HEK293 (cell line): Measurements from ENCODE around the gene SOX6.

Source experiments
- CTCF ChIA-PET: fragments of 350-600 bp; formaldehyde crosslinking; extraction: SDS; loops from one replicate; lab custom pipeline; 2021; ENCODE audit warnings: antibody characterized with exemption; lab: Yijun Ruan, JAX
- POLR2A ChIA-PET: fragments of 300-600 bp; formaldehyde crosslinking; extraction: SDS; loops from one replicate; lab custom pipeline; 2020; ENCODE audit warnings: antibody characterized with exemption, inconsistent platforms; lab: Yijun Ruan, JAX
- H3K27ac ChIP-seq: fragments of 200-500 bp; sonication (Bioruptor generic); 2 replicates; pipeline ENCODE4 v1.5.1; 2014; ENCODE audit warnings: low read depth, low read length, control low read depth, inconsistent platforms; ENCODE audit errors: extremely low read depth
- H3K36me3 ChIP-seq, 2 experiments: fragments of 200-500 bp in 1 of 2; sonication (Bioruptor generic) in 1 of 2; 1 replicate in 1 of 2; 2 replicates in 1 of 2; pipeline ENCODE4 v1.5.1; 2014 to 2017; ENCODE audit warnings: inconsistent platforms in 2 of 2, low read length in 2 of 2; ENCODE audit not compliant: control insufficient read depth in 2 of 2, insufficient read depth in 1 of 2
- H3K4me1 ChIP-seq: fragments of 200-500 bp; sonication (Bioruptor generic); 2 replicates; pipeline ENCODE4 v1.5.1; 2014; ENCODE audit warnings: mild to moderate bottlenecking, low read length, inconsistent platforms; ENCODE audit not compliant: control insufficient read depth, insufficient read depth
- H3K4me3 ChIP-seq: 2 replicates; pipeline ENCODE4 v1.5.1; 2011; ENCODE audit warnings: low read depth, mild to moderate bottlenecking, control low read depth, low read length, moderate library complexity
- H3K9me3 ChIP-seq: fragments of 200-500 bp; sonication (Bioruptor generic); 2 replicates; pipeline ENCODE4 v1.5.1; 2014; ENCODE audit warnings: low read depth, low read length, inconsistent platforms; ENCODE audit not compliant: control insufficient read depth, insufficient read depth
- GLIS2 ChIP-seq: fragments of 450-650 bp; formaldehyde crosslinking; IDR thresholded peaks from 2 replicates; pipeline ENCODE4 v1.5.1; 2016; ENCODE audit warnings: missing biosample characterization, missing genetic modification characterization
- KLF8 ChIP-seq: fragments of 450-650 bp; formaldehyde crosslinking; IDR thresholded peaks from 2 replicates; pipeline ENCODE4 v1.5.1; 2016; ENCODE audit warnings: missing biosample characterization, missing genetic modification characterization
- OSR2 ChIP-seq: fragments of 450-650 bp; formaldehyde crosslinking; IDR thresholded peaks from 2 replicates; pipeline ENCODE4 v1.5.1; 2016; ENCODE audit warnings: missing biosample characterization, missing genetic modification characterization
- PRDM1 ChIP-seq: fragments of 450-650 bp; formaldehyde crosslinking; IDR thresholded peaks from 2 replicates; pipeline ENCODE4; 2016; ENCODE audit warnings: missing biosample characterization, missing genetic modification characterization
- REPIN1 ChIP-seq: fragments of 450-650 bp; formaldehyde crosslinking; IDR thresholded peaks from 2 replicates; pipeline ENCODE4 v1.5.1; 2017; ENCODE audit warnings: missing biosample characterization, missing genetic modification characterization, low read depth
- SCRT2 ChIP-seq: fragments of 450-650 bp; formaldehyde crosslinking; IDR thresholded peaks from 2 replicates; pipeline ENCODE4 v1.5.1; 2016; ENCODE audit warnings: missing biosample characterization, missing genetic modification characterization
- YY2 ChIP-seq: fragments of 450-650 bp; formaldehyde crosslinking; IDR thresholded peaks from 2 replicates; pipeline ENCODE4 v1.5.1; 2016; ENCODE audit warnings: missing biosample characterization, missing genetic modification characterization
- ZBTB8A ChIP-seq: fragments of 450-650 bp; formaldehyde crosslinking; IDR thresholded peaks from 2 replicates; pipeline ENCODE4 v1.5.1; 2016; ENCODE audit warnings: missing biosample characterization, missing genetic modification characterization
- ZNF169 ChIP-seq: fragments of 450-650 bp; formaldehyde crosslinking; IDR thresholded peaks from 2 replicates; pipeline ENCODE4 v1.5.1; 2016; ENCODE audit warnings: missing biosample characterization, missing genetic modification characterization
- ZNF221 ChIP-seq: fragments of 450-650 bp; formaldehyde crosslinking; IDR thresholded peaks from 2 replicates; pipeline ENCODE4 v1.5.1; 2017; ENCODE audit warnings: missing biosample characterization, missing genetic modification characterization, borderline replicate concordance
- ZNF24 ChIP-seq: fragments of 450-650 bp; formaldehyde crosslinking; IDR thresholded peaks from 2 replicates; pipeline ENCODE4 v1.5.1; 2016; ENCODE audit warnings: missing biosample characterization, missing genetic modification characterization
- ZNF280C ChIP-seq: fragments of 450-650 bp; formaldehyde crosslinking; IDR thresholded peaks from 2 replicates; pipeline ENCODE4 v1.5.1; 2016; ENCODE audit warnings: missing biosample characterization, missing genetic modification characterization
- ZNF37A ChIP-seq: fragments of 450-650 bp; IDR thresholded peaks from 2 replicates; pipeline ENCODE4 v1.5.1; 2018; ENCODE audit warnings: missing biosample characterization, missing genetic modification characterization
- ZNF510 ChIP-seq: fragments of 450-650 bp; formaldehyde crosslinking; IDR thresholded peaks from 2 replicates; pipeline ENCODE4 v1.5.1; 2018; ENCODE audit warnings: mild to moderate bottlenecking, missing genetic modification characterization, missing biosample characterization; ENCODE audit not compliant: insufficient replicate concordance
- ZNF548 ChIP-seq: fragments of 450-650 bp; formaldehyde crosslinking; IDR thresholded peaks from 2 replicates; pipeline ENCODE4 v1.5.1; 2016; ENCODE audit warnings: missing biosample characterization, missing genetic modification characterization
- ZNF549 ChIP-seq: fragments of 450-650 bp; IDR thresholded peaks from 2 replicates; pipeline ENCODE4 v1.5.1; 2018; ENCODE audit warnings: missing biosample characterization, missing genetic modification characterization, mild to moderate bottlenecking, inconsistent platforms, moderate library complexity
- ZNF571 ChIP-seq: fragments of 450-650 bp; formaldehyde crosslinking; IDR thresholded peaks from 2 replicates; pipeline ENCODE4 v1.5.0; 2017; ENCODE audit warnings: missing biosample characterization, missing genetic modification characterization
- ZNF596 ChIP-seq: fragments of 450-650 bp; IDR thresholded peaks from 2 replicates; pipeline ENCODE4 v1.5.0; 2018; ENCODE audit warnings: missing biosample characterization, mild to moderate bottlenecking, missing genetic modification characterization, moderate library complexity
- ZNF658 ChIP-seq: fragments of 450-650 bp; formaldehyde crosslinking; IDR thresholded peaks from 2 replicates; pipeline ENCODE4; 2016; ENCODE audit warnings: missing biosample characterization, missing genetic modification characterization
- ZNF777 ChIP-seq: fragments of 450-650 bp; formaldehyde crosslinking; IDR thresholded peaks from 2 replicates; pipeline ENCODE4 v1.5.1; 2017; ENCODE audit warnings: missing biosample characterization, missing genetic modification characterization, borderline replicate concordance
- ZNF785 ChIP-seq: fragments of 450-650 bp; formaldehyde crosslinking; IDR thresholded peaks from 2 replicates; pipeline ENCODE4 v1.5.1; 2016; ENCODE audit warnings: missing biosample characterization, missing genetic modification characterization
- ZNF830 ChIP-seq: fragments of 450-650 bp; IDR thresholded peaks from 2 replicates; pipeline ENCODE4 v1.5.0; 2018; ENCODE audit warnings: missing biosample characterization, missing genetic modification characterization, low read depth, mild to moderate bottlenecking, moderate library complexity
- TF ChIP-seq, protein P1 (sequence below): fragments of 450-650 bp; formaldehyde crosslinking; IDR thresholded peaks from 2 replicates; pipeline ENCODE4 v1.5.1; 2016; ENCODE audit warnings: missing biosample characterization, missing genetic modification characterization, low read depth
- TF ChIP-seq, protein P2 (sequence below): fragments of 450-650 bp; formaldehyde crosslinking; IDR thresholded peaks from 2 replicates; pipeline ENCODE4 v1.5.0; 2017; ENCODE audit warnings: missing biosample characterization, missing genetic modification characterization, borderline replicate concordance

The SOX6 gene

GRCh38 chr11:16252373-16252772 is 104.0 kb downstream of the SOX6 start:
- H3K4me3 ChIP-seq, result no peak overlapping the region
- ChIA-PET CTCF (interaction anchor here (0.7 to 1.0 kb wide), 2 partner anchors 8 to 361 kb away, joined by 3 read pairs; no protein-coding TSS in a partner anchor), POLR2A (no interaction called here)
- no peak for TF ChIP-seq ZNF785 (tag by site-specific recombination)
- no peak for TF ChIP-seq ZNF37A (tag by site-specific recombination)
- TF ChIP-seq ZNF280C (tag by site-specific recombination), result no peak
- no peak for TF ChIP-seq YY2
- TF ChIP-seq ZNF169 (tag by site-specific recombination), result no peak
- TF ChIP-seq REPIN1, result no peak
- TF ChIP-seq GLIS2, result no peak
- TF ChIP-seq, protein P1, sequence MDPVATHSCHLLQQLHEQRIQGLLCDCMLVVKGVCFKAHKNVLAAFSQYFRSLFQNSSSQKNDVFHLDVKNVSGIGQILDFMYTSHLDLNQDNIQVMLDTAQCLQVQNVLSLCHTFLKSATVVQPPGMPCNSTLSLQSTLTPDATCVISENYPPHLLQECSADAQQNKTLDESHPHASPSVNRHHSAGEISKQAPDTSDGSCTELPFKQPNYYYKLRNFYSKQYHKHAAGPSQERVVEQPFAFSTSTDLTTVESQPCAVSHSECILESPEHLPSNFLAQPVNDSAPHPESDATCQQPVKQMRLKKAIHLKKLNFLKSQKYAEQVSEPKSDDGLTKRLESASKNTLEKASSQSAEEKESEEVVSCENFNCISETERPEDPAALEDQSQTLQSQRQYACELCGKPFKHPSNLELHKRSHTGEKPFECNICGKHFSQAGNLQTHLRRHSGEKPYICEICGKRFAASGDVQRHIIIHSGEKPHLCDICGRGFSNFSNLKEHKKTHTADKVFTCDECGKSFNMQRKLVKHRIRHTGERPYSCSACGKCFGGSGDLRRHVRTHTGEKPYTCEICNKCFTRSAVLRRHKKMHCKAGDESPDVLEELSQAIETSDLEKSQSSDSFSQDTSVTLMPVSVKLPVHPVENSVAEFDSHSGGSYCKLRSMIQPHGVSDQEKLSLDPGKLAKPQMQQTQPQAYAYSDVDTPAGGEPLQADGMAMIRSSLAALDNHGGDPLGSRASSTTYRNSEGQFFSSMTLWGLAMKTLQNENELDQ (tag by site-specific recombination), result no peak
- TF ChIP-seq ZNF777, result no peak
- no peak for TF ChIP-seq ZNF830
- no peak overlapping the region for H3K27ac ChIP-seq
- H3K9me3 ChIP-seq, result no peaks in the 10 kb centered on the region
- no peaks in the 10 kb centered on the region for H3K4me1 ChIP-seq
- no peaks in the 10 kb centered on the region for H3K36me3 ChIP-seq

DNA sequence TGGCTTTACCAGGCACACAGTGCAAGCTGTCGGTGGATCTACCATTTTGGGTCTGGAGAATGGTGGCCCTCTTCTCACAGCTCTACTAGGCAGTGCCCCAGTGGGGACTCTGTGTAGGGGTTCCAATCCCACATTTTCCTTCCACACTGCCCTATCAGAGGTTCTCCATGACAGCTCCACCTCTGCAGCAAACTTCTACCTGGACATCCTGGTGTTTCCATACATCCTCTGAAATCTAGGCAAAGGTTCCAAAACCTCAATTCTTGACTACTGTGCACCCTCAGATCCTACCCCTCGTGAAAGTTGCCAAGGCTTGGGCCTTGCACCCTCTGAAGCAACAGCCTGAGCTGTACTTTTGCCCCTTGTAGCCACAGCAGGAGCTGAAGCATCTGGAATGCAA is 108.1 kb downstream of the SOX6 start:
- ChIA-PET CTCF (no interaction called here), POLR2A (no interaction called here)
- Histone ChIP-seq H3K9me3 (no peaks in the 10 kb centered on the region), H3K4me3 (no peak overlapping the region), H3K4me1 (no peaks in the 10 kb centered on the region), H3K27ac (no peak overlapping the region), H3K36me3 (no peaks in the 10 kb centered on the region)
- TF ChIP-seq ZNF549 (tag by site-specific recombination) (no peak), ZNF571 (no peak), ZNF221 (tag by site-specific recombination) (no peak), ZNF24 (no peak)

GRCh38 chr11:16242806-16243205 is 113.5 kb downstream of the SOX6 start:
- Histone ChIP-seq H3K27ac (no peak overlapping the region), H3K36me3 (no peaks in the 10 kb centered on the region), H3K9me3 (no peaks in the 10 kb centered on the region), H3K4me1 (no peaks in the 10 kb centered on the region), H3K4me3 (no peak overlapping the region)
- POLR2A ChIA-PET, result interaction anchor here (0.7 kb wide), 1 partner anchor 202 kb away, joined by 3 read pairs; no protein-coding TSS in a partner anchor
- TF ChIP-seq ZBTB8A (no peak), ZNF548 (tag by site-specific recombination) (no peak), ZNF510 (no peak), PRDM1 (no peak), OSR2 (no peak), KLF8 (tag by site-specific recombination) (no peak), ZNF658 (tag by site-specific recombination) (no peak), ZNF596 (no peak), SCRT2 (tag by site-specific recombination) (no peak)
- TF ChIP-seq, protein P2, sequence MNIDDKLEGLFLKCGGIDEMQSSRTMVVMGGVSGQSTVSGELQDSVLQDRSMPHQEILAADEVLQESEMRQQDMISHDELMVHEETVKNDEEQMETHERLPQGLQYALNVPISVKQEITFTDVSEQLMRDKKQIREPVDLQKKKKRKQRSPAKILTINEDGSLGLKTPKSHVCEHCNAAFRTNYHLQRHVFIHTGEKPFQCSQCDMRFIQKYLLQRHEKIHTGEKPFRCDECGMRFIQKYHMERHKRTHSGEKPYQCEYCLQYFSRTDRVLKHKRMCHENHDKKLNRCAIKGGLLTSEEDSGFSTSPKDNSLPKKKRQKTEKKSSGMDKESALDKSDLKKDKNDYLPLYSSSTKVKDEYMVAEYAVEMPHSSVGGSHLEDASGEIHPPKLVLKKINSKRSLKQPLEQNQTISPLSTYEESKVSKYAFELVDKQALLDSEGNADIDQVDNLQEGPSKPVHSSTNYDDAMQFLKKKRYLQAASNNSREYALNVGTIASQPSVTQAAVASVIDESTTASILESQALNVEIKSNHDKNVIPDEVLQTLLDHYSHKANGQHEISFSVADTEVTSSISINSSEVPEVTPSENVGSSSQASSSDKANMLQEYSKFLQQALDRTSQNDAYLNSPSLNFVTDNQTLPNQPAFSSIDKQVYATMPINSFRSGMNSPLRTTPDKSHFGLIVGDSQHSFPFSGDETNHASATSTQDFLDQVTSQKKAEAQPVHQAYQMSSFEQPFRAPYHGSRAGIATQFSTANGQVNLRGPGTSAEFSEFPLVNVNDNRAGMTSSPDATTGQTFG (tag by site-specific recombination), result no peak
- CTCF ChIA-PET, result no interaction called here
